Kidney glomerular epithelial cell (primary cell): ENCODE data around the gene SLIT3.

Experiments used
- DNase-seq: peaks from one replicate; lab custom pipeline; 2025; lab: John Stamatoyannopoulos, UW

SLIT3 gene

GRCh38 chr5:168960497-168960896 lies 340.4 kb downstream of the SLIT3 start:
- no peak for DNase-seq

DNA sequence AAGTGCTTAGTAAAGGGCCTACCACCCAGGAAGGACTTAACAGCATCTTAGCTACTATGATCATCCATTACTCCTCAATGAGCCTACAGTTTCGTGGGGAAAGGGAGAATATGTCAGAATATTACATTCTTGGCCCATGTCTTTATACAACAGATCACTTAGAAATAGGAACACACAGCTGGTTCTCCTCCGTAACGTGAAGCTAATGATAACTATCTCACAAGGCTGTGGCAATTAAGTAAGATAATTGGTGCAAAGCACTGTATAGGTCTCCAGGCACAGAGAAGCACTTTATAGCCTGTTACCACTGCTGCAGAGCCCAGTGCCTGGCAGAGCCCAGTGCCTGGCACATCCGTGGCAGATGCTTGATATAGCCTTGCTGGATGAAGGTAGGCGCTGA lies 347.6 kb downstream of the SLIT3 start:
- no peak for DNase-seq

GRCh38 chr5:168952196-168952595 lies 348.7 kb downstream of the SLIT3 start:
- no peak for DNase-seq

DNA sequence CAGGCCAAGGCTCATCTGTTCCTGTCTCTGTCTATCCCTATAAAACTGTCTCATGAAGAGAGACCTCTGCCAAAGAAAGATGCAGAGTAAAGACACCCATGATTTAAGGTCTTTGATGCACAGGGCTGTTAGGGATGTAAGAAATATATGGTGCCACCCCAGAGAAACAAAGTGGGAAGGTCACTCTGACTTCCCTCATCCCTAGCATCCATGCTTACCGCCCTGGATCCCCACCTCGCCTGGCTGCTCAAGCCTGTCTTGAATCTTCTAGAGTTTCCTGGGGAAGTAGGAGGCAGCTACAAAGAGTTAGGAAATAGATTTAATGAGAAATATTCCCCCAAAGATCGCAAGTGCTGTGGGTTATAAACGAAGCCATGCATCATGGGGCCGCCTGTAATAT lies 349.2 kb downstream of the SLIT3 start:
- no peak for DNase-seq

DNA sequence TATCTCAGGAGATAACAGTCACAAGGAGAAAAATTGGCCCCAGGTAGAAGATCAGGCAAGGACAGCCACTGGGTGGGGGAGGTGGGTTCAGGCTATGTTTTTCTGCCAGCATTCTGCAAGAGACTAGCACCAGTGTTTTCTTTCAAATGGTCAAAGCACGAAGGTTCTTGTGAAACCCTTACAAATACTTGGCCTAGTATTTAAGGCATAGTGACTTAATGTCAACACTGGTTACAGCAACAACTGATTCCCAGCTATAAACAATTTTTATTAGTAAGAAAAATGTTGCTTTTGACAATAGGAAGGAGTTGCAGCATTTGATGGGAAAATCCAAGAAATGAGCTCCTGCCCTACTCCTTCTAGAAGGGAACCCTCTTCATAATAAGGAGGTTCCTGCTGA lies 349.6 kb downstream of the SLIT3 start:
- DNase-seq = no peak

- no peak for DNase-seq
Observed at GRCh38 chr5:168950241-168950951, 350.5 kb downstream of the SLIT3 start.

GRCh38 chr5:168948746-168949145 lies 352.2 kb downstream of the SLIT3 start:
- no peak for DNase-seq

GRCh38 chr5:168947212-168947868 lies 353.6 kb downstream of the SLIT3 start:
- peak; percentile 38 for DNase-seq

DNA sequence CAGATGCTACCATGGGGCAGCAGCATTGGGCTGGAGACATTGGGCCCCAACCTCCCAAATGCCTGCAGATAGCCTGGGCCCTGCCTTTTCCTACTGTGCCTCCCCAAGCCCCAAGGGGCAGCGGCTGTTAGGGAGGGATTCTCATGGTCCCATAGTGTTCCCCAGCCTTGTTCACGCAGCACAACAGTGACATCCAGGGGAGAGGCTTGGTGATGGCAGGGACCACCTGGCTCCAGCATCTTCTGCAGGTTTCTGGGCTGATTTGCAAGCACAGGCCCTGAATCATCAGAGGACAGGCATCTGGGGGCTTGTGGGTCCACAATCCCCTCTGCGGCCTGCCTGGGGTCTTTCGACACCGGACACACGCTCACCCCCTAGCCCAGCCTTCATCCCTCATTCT lies 354.6 kb downstream of the SLIT3 start:
- DNase-seq = no peak

DNA sequence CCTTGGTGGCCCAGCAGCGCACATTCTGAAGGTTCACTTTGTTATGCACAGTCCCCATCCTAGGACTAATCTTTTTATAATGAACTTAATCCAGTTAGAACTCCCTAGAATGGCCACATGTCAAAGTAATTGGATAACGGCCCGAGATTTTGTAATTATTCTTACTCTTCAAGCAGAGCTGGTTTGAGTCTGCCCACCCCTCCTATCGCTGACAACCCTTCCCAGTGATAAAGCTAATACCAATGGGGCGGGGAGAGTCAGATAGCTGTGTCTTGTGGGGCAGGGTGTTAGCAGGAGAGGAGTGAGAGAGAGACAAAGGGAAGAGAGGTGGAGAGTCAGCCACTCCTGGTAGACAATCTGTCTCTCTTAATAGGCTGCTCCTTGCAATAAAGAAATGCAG lies 356.9 kb downstream of the SLIT3 start:
- no peak for DNase-seq

DNA sequence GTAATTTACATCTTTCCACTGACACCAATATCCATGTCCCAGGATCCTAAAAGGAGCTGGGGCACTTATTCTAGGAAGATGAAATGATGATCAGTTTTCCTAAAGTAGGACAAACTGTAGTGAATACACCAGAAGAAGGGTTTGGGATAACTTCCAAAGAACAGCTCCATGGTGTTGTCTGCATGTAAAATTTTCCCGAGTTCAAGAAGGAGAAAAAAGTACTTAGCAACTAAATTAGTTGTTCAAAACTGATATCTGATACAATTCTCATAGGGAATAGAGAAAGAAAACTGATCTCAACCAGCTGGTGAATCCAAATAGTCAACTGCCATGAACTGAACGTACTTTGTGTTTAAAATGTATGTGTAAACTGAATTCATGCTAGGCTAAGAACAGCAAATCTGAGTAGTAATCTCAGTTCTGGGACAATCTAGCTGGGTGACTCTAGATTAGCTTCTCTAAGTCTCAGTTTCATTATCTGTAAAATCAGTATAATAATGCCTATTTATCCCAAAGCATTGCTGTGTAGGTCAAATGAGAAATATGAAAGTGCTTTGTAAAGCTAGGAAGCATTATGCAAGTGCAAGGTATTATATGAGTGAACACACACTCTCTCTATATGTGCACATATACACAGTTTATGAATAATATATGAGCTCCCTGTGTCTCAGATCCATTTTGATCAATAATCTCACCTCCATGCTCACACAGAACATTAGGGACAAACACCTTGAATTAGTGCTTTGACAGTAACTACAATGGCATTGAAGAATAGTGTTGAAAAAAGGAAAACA lies 357.7 kb downstream of the SLIT3 start:
- DNase-seq = no peak

DNA sequence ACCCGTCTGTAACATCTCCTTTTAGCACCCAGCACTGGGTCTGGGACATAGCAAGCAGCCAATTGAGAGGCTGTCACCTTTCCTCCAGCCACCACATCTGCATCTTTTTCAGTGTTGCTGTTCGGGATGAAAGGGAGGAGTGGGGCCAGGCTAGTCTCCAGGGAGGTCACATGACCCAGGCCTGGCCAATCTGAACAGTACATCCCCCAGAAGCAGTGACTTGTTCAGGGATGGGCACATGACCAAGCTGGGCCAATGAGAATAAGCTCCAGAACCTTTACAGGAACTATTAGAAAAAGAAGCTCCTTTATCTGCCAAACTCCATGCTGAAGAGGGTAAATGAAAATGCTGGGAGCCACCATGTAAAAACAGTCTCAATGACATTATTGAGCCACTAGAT lies 359.0 kb downstream of the SLIT3 start:
- no peak for DNase-seq

DNA sequence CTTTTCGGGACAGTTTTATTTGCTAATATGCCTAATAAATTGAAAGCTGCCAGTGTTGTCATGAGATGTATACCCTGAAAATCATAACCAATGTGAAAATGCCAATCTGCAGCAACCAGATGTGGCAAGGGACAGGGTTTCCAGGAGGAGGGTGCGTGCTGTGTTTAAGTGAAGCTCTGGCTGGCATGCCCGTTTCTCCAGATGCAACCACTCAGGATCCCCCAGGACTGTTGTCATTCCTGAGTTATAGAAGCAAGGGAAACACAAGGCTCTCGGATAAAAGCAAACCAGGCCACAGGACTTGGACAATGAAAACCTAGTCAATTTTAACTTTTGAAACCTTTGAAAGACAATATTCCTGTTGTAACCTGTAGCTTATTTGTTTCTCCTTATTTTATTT lies 360.2 kb downstream of the SLIT3 start:
- DNase-seq = no peak

DNA sequence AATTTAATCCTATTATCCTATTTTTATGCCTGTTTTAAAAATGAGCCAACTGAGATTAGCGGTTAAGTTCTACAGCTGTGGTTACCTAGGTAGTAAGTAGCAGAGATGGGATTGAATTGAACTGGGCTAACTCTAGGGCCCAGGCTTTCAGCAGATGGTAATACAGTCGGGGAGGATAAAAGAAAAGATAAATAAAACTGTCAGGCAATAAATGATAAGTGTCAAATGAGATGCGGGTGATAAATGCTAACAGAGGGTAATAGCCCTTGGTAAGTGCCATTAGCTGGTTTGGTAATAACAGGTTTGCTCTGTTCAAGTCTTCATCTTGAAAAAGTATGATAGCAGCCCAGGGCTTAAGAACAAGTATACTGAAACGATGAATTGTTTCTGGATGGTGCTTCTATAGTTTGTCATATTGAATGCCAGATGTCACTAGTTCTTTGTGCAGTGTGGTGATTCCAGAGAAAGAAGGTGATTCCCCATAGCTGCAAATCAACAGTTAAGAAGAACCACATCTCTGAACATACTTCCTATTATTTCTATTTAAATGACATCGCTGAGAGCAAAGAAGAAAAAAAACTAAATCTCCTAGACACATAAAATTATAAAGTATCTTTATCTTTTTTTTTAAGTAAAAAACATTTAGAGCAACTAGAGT lies 360.9 kb downstream of the SLIT3 start:
- DNase-seq = no peak

- DNase-seq = no peak
Observed at GRCh38 chr5:168939156-168939800, 361.7 kb downstream of the SLIT3 start.

GRCh38 chr5:168936511-168936910 lies 364.4 kb downstream of the SLIT3 start:
- no peak for DNase-seq

- no peak for DNase-seq
Observed at GRCh38 chr5:168935183-168935582, 365.8 kb downstream of the SLIT3 start.

DNA sequence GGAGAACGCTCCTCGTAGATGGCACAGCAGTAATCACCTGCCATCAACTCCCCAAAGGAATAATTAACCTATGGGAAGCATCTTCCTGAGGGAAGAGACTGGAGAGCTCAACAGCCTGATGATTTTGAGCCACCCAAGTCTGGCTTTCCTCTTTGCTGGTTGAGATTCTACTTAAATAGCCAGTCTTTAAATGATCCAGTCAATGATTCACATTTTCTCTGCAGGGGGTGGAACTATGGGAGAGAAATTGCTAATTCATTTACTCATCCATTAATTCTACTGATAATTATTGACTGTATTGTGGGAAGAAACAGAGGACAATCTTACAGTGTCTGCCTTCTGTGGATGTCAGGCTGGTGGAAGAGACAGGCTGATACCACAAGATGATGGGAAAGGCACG lies 366.8 kb downstream of the SLIT3 start:
- peak; percentile 65 for DNase-seq

- DNase-seq = peak; percentile 10
Observed at GRCh38 chr5:168932400-168933189, 368.3 kb downstream of the SLIT3 start.

DNA sequence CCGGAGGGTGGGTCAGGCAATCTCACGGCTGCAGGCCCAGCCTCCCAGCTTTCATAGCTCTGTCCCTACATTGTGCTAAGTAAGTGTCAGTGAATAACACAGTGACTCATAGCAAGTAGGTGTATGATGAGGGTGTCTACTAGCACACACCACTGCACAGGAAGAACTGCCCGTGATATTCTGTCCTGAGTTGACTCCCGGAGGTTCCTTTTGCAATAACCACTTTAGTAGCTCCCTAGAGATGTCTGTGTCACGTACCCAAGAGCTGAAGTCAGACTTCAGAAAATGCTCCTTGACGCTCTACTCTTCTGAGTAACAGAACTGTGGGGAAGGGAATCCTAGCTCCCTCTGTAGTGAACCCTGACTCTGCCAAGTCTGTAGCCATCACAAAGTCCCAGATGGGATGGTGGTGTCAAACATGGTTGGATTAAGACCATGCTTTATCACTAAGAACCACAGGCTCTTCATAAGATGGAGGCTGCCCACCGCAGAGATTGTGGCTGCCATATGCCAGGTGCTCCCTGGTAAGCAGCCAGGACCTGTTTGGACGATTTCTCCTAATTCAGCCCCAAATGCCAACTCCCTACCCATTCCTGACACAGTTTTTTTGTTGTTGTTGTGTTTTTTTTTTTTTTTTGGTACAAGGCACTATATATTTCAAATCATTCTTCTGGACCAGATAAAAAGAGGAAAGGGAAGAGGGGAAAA lies 369.1 kb downstream of the SLIT3 start:
- DNase-seq = peak; percentile 93

- DNase-seq = no peak
Observed at GRCh38 chr5:168929656-168930055, 371.3 kb downstream of the SLIT3 start.
